Heart right ventricle (tissue), 16 donors: ENCODE results near the gene SLC25A14. TPM values are rescaled to one million over a fixed set of nuclear protein-coding genes. Genes with fewer than 3 reads are reported as not detected.

Experiments
- ATAC-seq, 8 donors: fragments of 200-7000 bp; cut with Tn5 transposase; one replicate each; pipeline ENCODE4 v1.9.1; 2020; ENCODE audit warnings: mild to moderate bottlenecking in 8 of 8, moderate library complexity in 8 of 8, moderate number of reproducible peaks in 1 of 8
- DNase-seq, 2 donors: peaks; one replicate each; pipeline ENCODE4 v3.0.0-alpha.2; 2020
- H3K27ac ChIP-seq, 10 donors: fragments of 200-600 bp; sonication (generic) in 2 of 10; one replicate each; pipeline versions ENCODE4 v1.5.0 to v1.8.0; 2020 to 2022; ENCODE audit warnings: mild to moderate bottlenecking in 3 of 10
- H3K27me3 ChIP-seq, 7 donors: fragments of 200-600 bp; one replicate each; pipeline ENCODE4 v1.8.0; 2021 to 2022; ENCODE audit warnings: mild to moderate bottlenecking in 2 of 7
- H3K36me3 ChIP-seq, 9 donors: fragments of 200-600 bp; sonication (generic) in 1 of 9; one replicate each; pipeline versions ENCODE4 v1.5.0 to v1.8.0; 2020 to 2022; ENCODE audit warnings: mild to moderate bottlenecking in 2 of 9
- H3K4me1 ChIP-seq, 9 donors: fragments of 200-600 bp; sonication (generic) in 1 of 9; one replicate each; pipeline versions ENCODE4 v1.5.0 to v1.8.0; 2020 to 2022; ENCODE audit warnings: mild to moderate bottlenecking in 4 of 9
- H3K4me3 ChIP-seq, 10 donors: fragments of 200-600 bp; sonication (generic) in 2 of 10; one replicate each; pipeline versions ENCODE4 v1.5.0 to v1.8.0; 2020 to 2022; ENCODE audit warnings: mild to moderate bottlenecking in 7 of 10, moderate library complexity in 2 of 10
- H3K9me3 ChIP-seq, 11 donors: fragments of 200-600 bp in 10 of 11; sonication (generic) in 2 of 11; one replicate each; pipeline versions ENCODE4 v1.5.0 to v1.8.0; 2013 to 2022; ENCODE audit warnings: mild to moderate bottlenecking in 2 of 11, control low read depth in 1 of 11, moderate library complexity in 1 of 11
- WGBS, 2 donors: extraction: QIAGEN DNeasy Blood & Tissue Kit; methylation state at CpG; one replicate each; pipeline ENCODE4 v1.1.7; 2013; ENCODE audit warnings: inconsistent platforms in 1 of 2; 5-methylcytosine and 5-hydroxymethylcytosine counted together
- intact Hi-C, 10 donors: fragments of 100-400 bp; cut with DNase I; formaldehyde crosslinking; loops; one replicate each; pipeline versions ENCODE4 v1.11.1 to v1.14.2; 2022
- long read RNA-seq, 3 donors: library from polyadenylated mRNA; unstranded; transcript quantifications; one replicate each; pipeline ENCODE4 v2.0.0, GENCODE V29; 2020 to 2021
- polyA plus RNA-seq, 2 donors: library from polyadenylated mRNA; stranded (reverse); fragments of 200-250 nt; gene quantifications; one replicate each; pipeline ENCODE4 v1.2.3, GENCODE V29; 2013
- total RNA-seq, 10 donors: library from RNA; stranded (reverse); fragmentation: NEBNext Ultra II Directional in 3 of 10; extraction: Animal tissue kit (Norgen Biotek cat#: 25700) in 3 of 10; gene quantifications; one replicate each; pipeline versions ENCODE4 v1.2.1 to v1.2.4, GENCODE V29; 2021 to 2023
- TF ChIP-seq, protein P1 (sequence below), 9 donors: fragments of 200-600 bp; sonication (generic) in 2 of 9; IDR thresholded peaks; one replicate each; pipeline versions ENCODE4 v1.5.0 to v1.8.0; 2021 to 2022; ENCODE audit warnings: antibody characterized with exemption in 9 of 9, mild to moderate bottlenecking in 5 of 9, moderate library complexity in 1 of 9
- donor health status: Arrhythmogenic right ventricular cardiomyopathy.
- donor health status: ischemic (EF 13 %, LVEDD 7.1; RV severe dilation, severe dysfunction).
- donor health status: healthy with polysubstance abuse.
- donor health status: DM: no; HTN: yes; CAD: no.
- donor health status: DM: no; HTN: no; CAD: no.
- donor health status: ischemic (EF 25% LVEDD 6.9; RV normal size, moderate dysfunction).
- donor health status: ischemic (EF 25% LVEDD 5.7; RV mildly dilated, moderate dysfunction).
- donor health status: healthy.
- donor health status: DM: yes; HTN: yes; CAD: no.
- donor health status: Ischemic cardiomyopathy.
- donor health status: ischemic (EF 35%, LVEDD 5.7; RV mildly dilated, moderate dysfunction).
- donor health status: nonischemic (EF 11% LVEDD 7.7; RV severe dilation, severe dysfunction).
- donor health status: DM: yes; HTN: yes; CAD: no.
- donor health status: PGD.
- donor health status: ischemic (EF 29% LVEDD 5.4; RV normal size, mild dysfunction).
- donor health status: nonischemic (EF 23%, LVEDD 6.1; RV moderate dilation, normal function).

Gene SLC25A14
- total RNA-seq (1 to 10 TPM; 4.1 to 8.0 (median 6.5) TPM), polyA plus RNA-seq (1 to 10 TPM; 9.4 to 9.9 TPM)
- long read RNA-seq, donor 1, partial matches to known transcripts: 1 of 4 reads
- long read RNA-seq, donor 1, other reads (novel, unspliced or antisense): 1 of 4 reads
- long read RNA-seq, donor 2, partial matches to known transcripts: 1 of 4 reads
- long read RNA-seq, donor 2, other reads (novel, unspliced or antisense): 1 of 4 reads
- long read RNA-seq, donor 3, transcript SLC25A14-213 (10 exons, 1,403 nt): major isoform, 5 of 20 reads
- long read RNA-seq, donor 3, partial matches to known transcripts: 3 of 20 reads
- long read RNA-seq, donor 3, other reads (novel, unspliced or antisense): 8 of 20 reads

GRCh38 chrX:130339408-130340222 is at the start of gene SLC25A14:
Gene SLC25A14, plus strand, starts transcription at chrX:130339919. Its CDS starts 360 bp downstream, at chrX:130340279.
- intact Hi-C loops: loop anchor here in 3 of 10 donors (5.0 to 10.0 kb wide), 2 partner anchors 573 to 575 kb away; no protein-coding TSS in a partner anchor
- TF ChIP-seq, protein P1, sequence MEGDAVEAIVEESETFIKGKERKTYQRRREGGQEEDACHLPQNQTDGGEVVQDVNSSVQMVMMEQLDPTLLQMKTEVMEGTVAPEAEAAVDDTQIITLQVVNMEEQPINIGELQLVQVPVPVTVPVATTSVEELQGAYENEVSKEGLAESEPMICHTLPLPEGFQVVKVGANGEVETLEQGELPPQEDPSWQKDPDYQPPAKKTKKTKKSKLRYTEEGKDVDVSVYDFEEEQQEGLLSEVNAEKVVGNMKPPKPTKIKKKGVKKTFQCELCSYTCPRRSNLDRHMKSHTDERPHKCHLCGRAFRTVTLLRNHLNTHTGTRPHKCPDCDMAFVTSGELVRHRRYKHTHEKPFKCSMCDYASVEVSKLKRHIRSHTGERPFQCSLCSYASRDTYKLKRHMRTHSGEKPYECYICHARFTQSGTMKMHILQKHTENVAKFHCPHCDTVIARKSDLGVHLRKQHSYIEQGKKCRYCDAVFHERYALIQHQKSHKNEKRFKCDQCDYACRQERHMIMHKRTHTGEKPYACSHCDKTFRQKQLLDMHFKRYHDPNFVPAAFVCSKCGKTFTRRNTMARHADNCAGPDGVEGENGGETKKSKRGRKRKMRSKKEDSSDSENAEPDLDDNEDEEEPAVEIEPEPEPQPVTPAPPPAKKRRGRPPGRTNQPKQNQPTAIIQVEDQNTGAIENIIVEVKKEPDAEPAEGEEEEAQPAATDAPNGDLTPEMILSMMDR (IDR thresholded peaks at IDR 0.05): no peak
- ATAC-seq (peak; percentile 85 to 97 (median 91)), DNase-seq (peak; percentile 60 to 65)
- Histone ChIP-seq H3K36me3 (no peaks in the 10 kb centered on the region), H3K4me3 (peak within 1 kb of the TSS; percentile 33 to 81 (median 69)), H3K9me3 (no peaks in the 10 kb centered on the region), H3K27me3 (no peaks in the 10 kb centered on the region), H3K4me1 (peaks cover 0 to 8% (median 0%) of the 10 kb centered on the region in 9 donors), H3K27ac (peak within 1 kb of the TSS in 6 of 10 donors; percentile 54 to 75 (median 64))
- WGBS, 2 donors: 0% methylated on average over 54 of the region's 55 CpGs

GRCh38 chrX:130295519-130296296 is 44.0 kb upstream of the SLC25A14 start:
- TF ChIP-seq, protein P1 (IDR thresholded peaks at IDR 0.05): no peak
- peaks cover 0 to 29% (median 0%) of the 10 kb centered on the region in 7 donors for H3K27me3 ChIP-seq
- H3K9me3 ChIP-seq: peaks cover 0 to 4% (median 0%) of the 10 kb centered on the region in 11 donors
- no peaks in the 10 kb centered on the region for H3K4me1 ChIP-seq
- intact Hi-C loops: no loop called here
- no peaks in the 10 kb centered on the region for H3K36me3 ChIP-seq
- WGBS, 2 donors: 79 to 80% methylated on average over 5 of the region's 5 CpGs
- DNase-seq (no peak), ATAC-seq (no peak)
- H3K4me3 ChIP-seq: no peak overlapping the region
- no peak overlapping the region for H3K27ac ChIP-seq

DNA sequence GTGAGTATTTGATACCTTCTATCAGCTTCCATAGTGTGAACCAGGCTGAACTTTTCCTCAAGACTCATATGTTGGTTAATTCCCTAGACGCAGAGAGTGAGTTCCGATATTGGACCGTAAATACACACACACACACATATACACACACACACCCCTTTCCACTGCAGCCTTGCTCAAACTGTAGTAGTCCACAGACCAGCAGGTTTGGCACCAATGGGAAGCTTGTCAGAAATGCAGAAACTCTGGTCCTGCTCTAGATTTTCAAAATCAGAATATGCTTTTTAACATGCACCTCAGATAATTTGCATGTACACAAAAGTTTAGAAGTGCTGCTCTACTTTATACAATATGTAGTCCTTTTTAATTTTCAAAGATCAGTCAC is 43.4 kb upstream of the SLC25A14 start:
- TF ChIP-seq, protein P1 (IDR thresholded peaks at IDR 0.05): no peak
- intact Hi-C loops: no loop called here
- H3K27me3 ChIP-seq: peaks cover 0 to 29% (median 0%) of the 10 kb centered on the region in 7 donors
- WGBS, 2 donors: 82 to 89% methylated on average over 3 of the region's 3 CpGs
- H3K4me1 ChIP-seq: no peaks in the 10 kb centered on the region
- peaks cover 0 to 4% (median 0%) of the 10 kb centered on the region in 11 donors for H3K9me3 ChIP-seq
- ATAC-seq: no peak
- no peak overlapping the region for H3K27ac ChIP-seq
- H3K36me3 ChIP-seq: no peaks in the 10 kb centered on the region
- DNase-seq: no peak
- no peak overlapping the region for H3K4me3 ChIP-seq

DNA sequence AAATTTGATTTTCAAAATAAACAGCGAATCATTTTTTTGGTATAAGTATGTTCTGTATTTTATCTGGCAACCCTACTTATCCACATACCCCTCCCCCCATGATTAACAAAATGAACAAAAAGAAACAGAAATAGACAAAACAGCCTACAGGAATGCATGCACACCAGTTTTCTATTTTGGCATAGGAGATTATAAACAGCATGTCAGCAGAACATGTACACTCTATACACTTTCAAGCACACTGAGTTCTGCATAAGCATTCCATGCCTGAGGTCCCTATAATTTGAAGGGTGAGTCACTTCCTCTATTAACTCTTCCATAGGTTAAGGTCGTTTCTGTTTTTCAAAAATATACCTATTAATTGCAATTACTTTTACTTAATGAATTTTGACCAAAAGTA is 43.0 kb upstream of the SLC25A14 start:
- DNase-seq (no peak), ATAC-seq (no peak)
- Histone ChIP-seq H3K36me3 (no peaks in the 10 kb centered on the region), H3K4me1 (no peaks in the 10 kb centered on the region), H3K9me3 (peaks cover 0 to 2% (median 0%) of the 10 kb centered on the region in 11 donors), H3K27me3 (peaks cover 0 to 29% (median 0%) of the 10 kb centered on the region in 7 donors), H3K4me3 (no peak overlapping the region), H3K27ac (no peak overlapping the region)
- TF ChIP-seq, protein P1 (IDR thresholded peaks at IDR 0.05): no peak
- 47 to 48% methylated on average over 2 of the region's 2 CpGs for WGBS, 2 donors
- intact Hi-C loops: no loop called here
